Gastroesophageal sphincter (tissue), 3 donors: ENCODE results near the gene DRC1.

Experiments used
- CTCF ChIP-seq, 4 experiments: fragments of 200-600 bp in 2 of 4; fragments of 450-650 bp in 2 of 4; sonication (generic) in 1 of 4; IDR thresholded peaks; one replicate each; pipeline ENCODE4 v1.5.1; 2017 to 2019; ENCODE audit warnings: antibody characterized with exemption in 4 of 4, mild to moderate bottlenecking in 2 of 4, moderate library complexity in 2 of 4
- POLR2A ChIP-seq, 2 donors: fragments of 450-650 bp; IDR thresholded peaks; one replicate each; pipeline ENCODE4 v1.6.1; 2017; ENCODE audit warnings: antibody characterized with exemption in 2 of 2, mild to moderate bottlenecking in 2 of 2, moderate library complexity in 1 of 2
- POLR2AphosphoS5 ChIP-seq: sonication (generic); formaldehyde crosslinking; IDR thresholded peaks from one replicate; pipeline ENCODE4 v1.6.1; 2017; ENCODE audit warnings: antibody characterized with exemption

- TF ChIP-seq CTCF (IDR thresholded peaks at IDR 0.05), result no peak
- TF ChIP-seq POLR2AphosphoS5, result no peak
- no peak for TF ChIP-seq POLR2A (IDR thresholded peaks at IDR 0.05)
These were observed 54.1 kb downstream of the DRC1 start for GRCh38 chr2:26455670-26456439.
